Natural killer cell (primary cell): ENCODE measurements around the gene EXOC6B. TPM values are rescaled to one million over a fixed set of nuclear protein-coding genes. Genes with fewer than 3 reads are reported as not detected.

Source experiments
- ATAC-seq, 3 donors: fragments of 150-1000 bp in 2 of 3; fragments of 200-7000 bp in 1 of 3; cut with Tn5 transposase; 1 replicate in 1 of 3; 2 replicates in 2 of 3; pipeline ENCODE4 v1.10.0; 2021; ENCODE audit warnings: mild to moderate bottlenecking in 2 of 3, moderate library complexity in 2 of 3
- DNase-seq, 2 donors: peaks; one replicate each; pipeline versions ENCODE4 v3.0.0 to v3.0.0-alpha.2; 2013 to 2021; ENCODE audit warnings: mixed read lengths in 1 of 2
- H3K27ac ChIP-seq: one replicate; pipeline ENCODE4 v1.5.1; 2013; ENCODE audit warnings: mild to moderate bottlenecking, low read length
- H3K27me3 ChIP-seq: one replicate; pipeline ENCODE4 v1.6.1; 2013; ENCODE audit warnings: low read length; ENCODE audit not compliant: control insufficient read depth, insufficient read depth
- H3K36me3 ChIP-seq: one replicate; pipeline ENCODE4 v1.6.1; 2013; ENCODE audit warnings: low read length; ENCODE audit not compliant: control insufficient read depth, insufficient read depth
- H3K4me1 ChIP-seq: one replicate; pipeline ENCODE4 v1.6.1; 2013; ENCODE audit warnings: low read length; ENCODE audit not compliant: control insufficient read depth, insufficient read depth
- H3K4me3 ChIP-seq: one replicate; pipeline ENCODE4 v1.5.1; 2013; ENCODE audit warnings: low read length
- H3K9me3 ChIP-seq: one replicate; pipeline ENCODE4 v1.6.1; 2013; ENCODE audit warnings: low read length; ENCODE audit not compliant: control insufficient read depth, insufficient read depth
- H3K27ac Mint-ChIP-seq, 2 donors: one replicate each; pipeline ENCODE4 v1.8.0; 2022; ENCODE audit warnings: mild to moderate bottlenecking in 2 of 2, mixed read lengths in 2 of 2, moderate library complexity in 1 of 2
- H3K27me3 Mint-ChIP-seq, 2 donors: one replicate each; pipeline ENCODE4 v1.8.0; 2022; ENCODE audit warnings: low read depth in 2 of 2, mixed read lengths in 2 of 2
- H3K36me3 Mint-ChIP-seq: one replicate; pipeline ENCODE4 v1.8.0; 2022; ENCODE audit warnings: mixed read lengths
- H3K4me1 Mint-ChIP-seq, 2 donors: one replicate each; pipeline ENCODE4 v1.8.0; 2022; ENCODE audit warnings: mixed read lengths in 2 of 2
- H3K4me3 Mint-ChIP-seq: one replicate; pipeline ENCODE4 v1.8.0; 2022; ENCODE audit warnings: mild to moderate bottlenecking, moderate library complexity, mixed read lengths
- H3K9me3 Mint-ChIP-seq, 2 donors: one replicate each; pipeline ENCODE4 v1.8.0; 2022; ENCODE audit warnings: mixed read lengths in 2 of 2
- WGBS: methylation state at CpG from one replicate; pipeline ENCODE4 v1.1.7; 2013; ENCODE audit warnings: missing lambda C conversion rate; ENCODE audit not compliant: insufficient coverage; 5-methylcytosine and 5-hydroxymethylcytosine counted together
- intact Hi-C: fragments of 100-400 bp; cut with micrococcal nuclease; formaldehyde crosslinking; loops from one replicate; pipeline ENCODE4 v1.14.2; 2022
- total RNA-seq, 4 donors: library from RNA; stranded (reverse); fragments of 120-200 nt in 1 of 4; gene quantifications; one replicate each; pipeline versions ENCODE4 v1.2.3 to v1.2.4, GENCODE V29; 2013 to 2022
- TF ChIP-seq, protein P1 (sequence below): fragments of 200-600 bp; IDR thresholded peaks from one replicate; pipeline ENCODE4 v1.8.0; 2022; ENCODE audit warnings: antibody characterized with exemption

EXOC6B gene
- total RNA-seq, 3 donors from 2014 or later (not counting 1 experiment from before 2014, with no cell fraction given): 16.6 to 17.2 (median 17.1) TPM

DNA sequence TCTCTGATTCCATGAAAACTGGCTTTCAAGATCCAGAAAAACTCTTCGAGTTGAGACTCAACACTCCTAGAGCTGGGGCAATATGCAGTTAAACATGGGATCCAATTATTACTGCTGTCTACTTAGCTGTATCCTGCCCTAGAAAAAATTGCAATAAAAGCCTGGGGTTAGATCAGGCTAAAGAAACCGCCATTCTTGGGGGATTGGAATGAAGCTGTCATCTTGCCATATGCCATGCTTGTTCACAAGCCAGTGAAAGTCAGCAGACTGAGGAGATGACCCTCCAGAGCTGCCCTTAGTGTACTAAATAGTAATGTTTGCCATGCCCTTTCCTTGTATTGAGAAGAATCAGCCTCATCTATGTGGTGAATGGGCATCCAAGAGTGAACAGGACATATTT, 647.3 kb downstream of the EXOC6B start:
- WGBS: 96% methylated on average over 2 of the region's 2 CpGs
- DNase-seq (no peak), ATAC-seq (no peak)
- Mint-ChIP-seq H3K4me1 (no peaks in the 10 kb centered on the region), H3K36me3 (no peaks in the 10 kb centered on the region), H3K27me3 (no peaks in the 10 kb centered on the region), H3K9me3 (no peaks in the 10 kb centered on the region), H3K27ac (no peak overlapping the region), H3K4me3 (no peak overlapping the region)
- Histone ChIP-seq H3K27ac (no peak overlapping the region), H3K36me3 (peaks cover 2% of the 10 kb centered on the region), H3K4me1 (no peaks in the 10 kb centered on the region), H3K4me3 (no peak overlapping the region), H3K27me3 (no peaks in the 10 kb centered on the region), H3K9me3 (no peaks in the 10 kb centered on the region)
- TF ChIP-seq, protein P1, sequence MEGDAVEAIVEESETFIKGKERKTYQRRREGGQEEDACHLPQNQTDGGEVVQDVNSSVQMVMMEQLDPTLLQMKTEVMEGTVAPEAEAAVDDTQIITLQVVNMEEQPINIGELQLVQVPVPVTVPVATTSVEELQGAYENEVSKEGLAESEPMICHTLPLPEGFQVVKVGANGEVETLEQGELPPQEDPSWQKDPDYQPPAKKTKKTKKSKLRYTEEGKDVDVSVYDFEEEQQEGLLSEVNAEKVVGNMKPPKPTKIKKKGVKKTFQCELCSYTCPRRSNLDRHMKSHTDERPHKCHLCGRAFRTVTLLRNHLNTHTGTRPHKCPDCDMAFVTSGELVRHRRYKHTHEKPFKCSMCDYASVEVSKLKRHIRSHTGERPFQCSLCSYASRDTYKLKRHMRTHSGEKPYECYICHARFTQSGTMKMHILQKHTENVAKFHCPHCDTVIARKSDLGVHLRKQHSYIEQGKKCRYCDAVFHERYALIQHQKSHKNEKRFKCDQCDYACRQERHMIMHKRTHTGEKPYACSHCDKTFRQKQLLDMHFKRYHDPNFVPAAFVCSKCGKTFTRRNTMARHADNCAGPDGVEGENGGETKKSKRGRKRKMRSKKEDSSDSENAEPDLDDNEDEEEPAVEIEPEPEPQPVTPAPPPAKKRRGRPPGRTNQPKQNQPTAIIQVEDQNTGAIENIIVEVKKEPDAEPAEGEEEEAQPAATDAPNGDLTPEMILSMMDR: no peak
- intact Hi-C loops: no loop called here

DNA sequence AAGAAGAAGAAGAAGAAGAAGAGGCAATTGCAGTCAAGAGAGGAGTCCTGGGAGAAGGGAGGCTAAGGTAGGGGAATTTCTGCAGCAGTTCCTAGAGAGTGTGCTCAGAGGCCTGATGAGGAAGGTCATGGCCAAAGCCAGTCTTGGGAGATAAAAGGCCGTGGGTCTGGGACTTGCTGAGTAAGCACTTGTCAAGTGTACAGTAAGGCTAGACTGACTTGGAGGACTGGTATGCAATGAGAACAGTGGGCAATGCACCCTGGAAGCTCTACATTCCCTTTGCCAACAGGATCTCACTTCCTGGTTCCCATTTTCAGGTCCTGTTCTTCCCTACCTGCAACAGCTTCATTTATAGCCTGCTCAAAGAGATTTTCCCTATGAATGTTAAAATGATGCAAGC, 649.6 kb downstream of the EXOC6B start:
- Histone ChIP-seq H3K27me3 (no peaks in the 10 kb centered on the region), H3K36me3 (peaks cover 2% of the 10 kb centered on the region), H3K27ac (no peak overlapping the region), H3K4me1 (peaks cover 3% of the 10 kb centered on the region), H3K4me3 (no peak overlapping the region), H3K9me3 (no peaks in the 10 kb centered on the region)
- H3K27ac Mint-ChIP-seq: no peak overlapping the region
- 100% methylated on average over 1 of the region's 1 CpG for WGBS
- TF ChIP-seq, protein P1: no peak
- peaks cover 6 to 8% of the 10 kb centered on the region in 2 donors for H3K4me1 Mint-ChIP-seq
- DNase-seq: no peak
- H3K4me3 Mint-ChIP-seq: no peak overlapping the region
- H3K9me3 Mint-ChIP-seq: no peaks in the 10 kb centered on the region
- ATAC-seq: no peak
- peaks cover 0 to 1% of the 10 kb centered on the region in 2 donors for H3K27me3 Mint-ChIP-seq
- H3K36me3 Mint-ChIP-seq: no peaks in the 10 kb centered on the region
- intact Hi-C loops: no loop called here

DNA sequence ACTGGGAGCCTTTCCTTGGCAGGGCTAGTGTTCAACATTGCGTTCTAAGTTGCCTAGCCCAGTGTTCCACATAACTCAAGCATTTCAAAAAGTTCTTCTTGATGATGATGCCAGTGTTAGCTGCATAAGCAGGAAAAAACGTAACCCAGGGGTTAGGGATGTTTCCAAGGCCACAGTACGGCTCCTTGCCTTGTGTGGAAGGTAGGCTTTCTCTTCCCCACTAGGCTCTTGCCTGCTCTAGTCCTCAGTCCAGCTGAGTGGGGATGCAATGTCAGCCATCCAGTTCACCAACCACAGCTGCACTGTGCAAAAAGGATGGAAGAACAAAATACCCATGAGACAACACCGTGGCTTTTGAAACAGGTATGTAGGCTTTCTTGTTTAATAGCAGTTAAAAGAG, 650.2 kb downstream of the EXOC6B start:
- H3K27ac Mint-ChIP-seq: no peak overlapping the region

More for the DNA sequence above, 650.2 kb downstream of the EXOC6B start:
- TF ChIP-seq, protein P1: no peak
- H3K36me3 Mint-ChIP-seq: no peaks in the 10 kb centered on the region
- intact Hi-C loops: no loop called here
- no peak overlapping the region for H3K27ac ChIP-seq
- DNase-seq: no peak
- H3K36me3 ChIP-seq: peaks cover 2% of the 10 kb centered on the region
- H3K4me3 Mint-ChIP-seq: no peak overlapping the region
- no peak overlapping the region for H3K4me3 ChIP-seq
- peaks cover 2% of the 10 kb centered on the region for H3K27me3 ChIP-seq
- peaks cover 3% of the 10 kb centered on the region for H3K4me1 ChIP-seq
- WGBS: 83% methylated on average over 4 of the region's 4 CpGs
- no peak for ATAC-seq
- H3K9me3 Mint-ChIP-seq: no peaks in the 10 kb centered on the region
- peaks cover 6 to 8% of the 10 kb centered on the region in 2 donors for H3K4me1 Mint-ChIP-seq
- no peaks in the 10 kb centered on the region for H3K9me3 ChIP-seq
- H3K27me3 Mint-ChIP-seq: peaks cover 4 to 7% of the 10 kb centered on the region in 2 donors
